Liver (tissue), 3 donors: ENCODE results near the gene ARSK.

Experiments used
- CTCF ChIP-seq: fragments of 150-350 bp; IDR thresholded peaks from 2 replicates; pipeline ENCODE4 v1.5.1; 2017; ENCODE audit warnings: improper control_type of control experiment, low read depth, low read length; ENCODE audit not compliant: missing input control
- TAF1 ChIP-seq: conservative IDR thresholded peaks from 2 replicates; pipeline ENCODE4 v1.6.1; 2016; ENCODE audit warnings: antibody characterized with exemption, mild to moderate bottlenecking
- donor health status: healthy.
- donor health status: healthy.

GRCh38 chr5:95628933-95629332 lies 74.0 kb downstream of the ARSK start:
- no peak for TF ChIP-seq TAF1
- TF ChIP-seq CTCF: no peak
